C4-2B (cell line): ENCODE measurements around the gene PBLD.

ENCODE experiments used
- H3K27ac ChIP-seq: fragments of 450-650 bp; 2 replicates; pipeline ENCODE4 v1.5.1; 2017
- ZFX ChIP-seq: fragments of 450-650 bp; IDR thresholded peaks from 2 replicates; pipeline ENCODE4 v1.6.1; 2017
- TF ChIP-seq, protein P1 (sequence below): fragments of 450-650 bp; conservative IDR thresholded peaks from 2 replicates; pipeline ENCODE4 v1.5.1; 2017; ENCODE audit warnings: mild to moderate bottlenecking

Gene PBLD

DNA sequence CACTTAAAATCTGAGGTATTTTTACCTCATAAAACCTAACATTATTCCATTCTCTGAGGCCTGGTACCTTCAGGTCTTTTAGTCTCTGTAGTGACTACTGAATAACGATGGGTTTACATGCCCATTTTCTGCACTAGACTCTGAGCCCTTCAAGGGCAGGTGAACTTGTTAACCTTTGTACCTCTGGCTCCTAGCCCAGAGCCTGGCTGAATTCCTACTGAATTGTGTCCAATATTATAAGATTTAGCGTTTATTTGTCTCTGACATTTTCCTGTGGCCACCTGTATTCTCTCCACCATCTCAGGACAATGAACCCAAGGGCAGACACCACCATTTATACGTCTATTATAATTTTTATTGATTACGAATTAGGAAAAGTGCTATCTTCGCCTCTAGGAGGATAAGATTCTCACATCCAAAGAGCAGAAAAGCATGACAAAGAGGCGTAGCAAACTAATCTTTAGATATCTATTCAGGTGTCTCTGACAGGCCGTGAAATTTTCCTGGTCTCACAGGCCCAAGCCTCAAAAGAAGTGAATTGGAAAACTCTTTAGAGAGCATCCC, 28.8 kb downstream of the PBLD start:
- H3K27ac ChIP-seq: no peak overlapping the region
- no peak for TF ChIP-seq ZFX
- TF ChIP-seq, protein P1, sequence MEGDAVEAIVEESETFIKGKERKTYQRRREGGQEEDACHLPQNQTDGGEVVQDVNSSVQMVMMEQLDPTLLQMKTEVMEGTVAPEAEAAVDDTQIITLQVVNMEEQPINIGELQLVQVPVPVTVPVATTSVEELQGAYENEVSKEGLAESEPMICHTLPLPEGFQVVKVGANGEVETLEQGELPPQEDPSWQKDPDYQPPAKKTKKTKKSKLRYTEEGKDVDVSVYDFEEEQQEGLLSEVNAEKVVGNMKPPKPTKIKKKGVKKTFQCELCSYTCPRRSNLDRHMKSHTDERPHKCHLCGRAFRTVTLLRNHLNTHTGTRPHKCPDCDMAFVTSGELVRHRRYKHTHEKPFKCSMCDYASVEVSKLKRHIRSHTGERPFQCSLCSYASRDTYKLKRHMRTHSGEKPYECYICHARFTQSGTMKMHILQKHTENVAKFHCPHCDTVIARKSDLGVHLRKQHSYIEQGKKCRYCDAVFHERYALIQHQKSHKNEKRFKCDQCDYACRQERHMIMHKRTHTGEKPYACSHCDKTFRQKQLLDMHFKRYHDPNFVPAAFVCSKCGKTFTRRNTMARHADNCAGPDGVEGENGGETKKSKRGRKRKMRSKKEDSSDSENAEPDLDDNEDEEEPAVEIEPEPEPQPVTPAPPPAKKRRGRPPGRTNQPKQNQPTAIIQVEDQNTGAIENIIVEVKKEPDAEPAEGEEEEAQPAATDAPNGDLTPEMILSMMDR: no peak

DNA sequence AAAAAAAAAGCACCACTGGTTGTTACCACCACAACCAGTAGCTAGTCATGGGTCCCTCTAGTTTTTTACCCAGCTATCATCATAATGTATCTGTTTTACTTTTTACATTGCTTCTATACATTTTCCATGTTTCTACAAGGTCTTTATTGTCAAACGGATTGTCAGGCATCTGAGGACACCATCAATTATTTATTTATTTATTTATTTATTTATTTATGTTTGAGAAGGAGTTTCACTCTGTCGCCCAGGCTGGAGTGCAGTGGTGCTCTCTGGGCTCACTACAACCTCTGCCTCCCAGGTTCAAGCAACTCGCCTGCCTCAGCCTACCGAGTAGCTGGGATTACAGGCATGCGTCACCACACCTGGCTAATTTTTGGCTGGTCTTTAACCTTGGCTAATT, 29.9 kb downstream of the PBLD start:
- no peak overlapping the region for H3K27ac ChIP-seq
- TF ChIP-seq ZFX: no peak
- TF ChIP-seq, protein P1: no peak

- TF ChIP-seq ZFX: no peak
- TF ChIP-seq, protein P1: peak; percentile 57
- no peak overlapping the region for H3K27ac ChIP-seq
Observed at GRCh38 chr10:68302503-68302823, 30.3 kb downstream of the PBLD start.

GRCh38 chr10:68301790-68302502, 30.8 kb downstream of the PBLD start:
- TF ChIP-seq, protein P1: peak; percentile 80
- no peak for TF ChIP-seq ZFX
- H3K27ac ChIP-seq: no peak overlapping the region

DNA sequence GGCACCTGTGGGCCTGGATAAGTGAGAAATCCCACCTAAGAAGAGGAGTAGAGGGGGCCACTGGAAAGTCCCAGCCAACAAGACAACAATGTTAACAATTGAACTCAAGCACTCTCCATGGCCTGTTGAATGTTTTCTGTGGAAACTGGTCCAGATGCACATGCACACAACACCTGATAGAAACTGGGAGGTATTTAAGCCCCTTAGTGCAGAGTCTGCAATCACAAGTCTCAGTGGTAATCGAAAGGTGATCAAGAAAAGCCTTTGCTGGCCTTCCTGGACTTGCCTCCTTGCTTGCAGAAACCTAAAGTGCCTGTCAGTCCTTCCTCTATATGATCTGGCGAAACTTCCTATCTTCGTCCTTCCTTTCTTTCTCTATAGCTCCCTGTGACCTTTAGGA, 31.4 kb downstream of the PBLD start:
- H3K27ac ChIP-seq: no peak overlapping the region
- no peak for TF ChIP-seq ZFX
- TF ChIP-seq, protein P1: no peak

DNA sequence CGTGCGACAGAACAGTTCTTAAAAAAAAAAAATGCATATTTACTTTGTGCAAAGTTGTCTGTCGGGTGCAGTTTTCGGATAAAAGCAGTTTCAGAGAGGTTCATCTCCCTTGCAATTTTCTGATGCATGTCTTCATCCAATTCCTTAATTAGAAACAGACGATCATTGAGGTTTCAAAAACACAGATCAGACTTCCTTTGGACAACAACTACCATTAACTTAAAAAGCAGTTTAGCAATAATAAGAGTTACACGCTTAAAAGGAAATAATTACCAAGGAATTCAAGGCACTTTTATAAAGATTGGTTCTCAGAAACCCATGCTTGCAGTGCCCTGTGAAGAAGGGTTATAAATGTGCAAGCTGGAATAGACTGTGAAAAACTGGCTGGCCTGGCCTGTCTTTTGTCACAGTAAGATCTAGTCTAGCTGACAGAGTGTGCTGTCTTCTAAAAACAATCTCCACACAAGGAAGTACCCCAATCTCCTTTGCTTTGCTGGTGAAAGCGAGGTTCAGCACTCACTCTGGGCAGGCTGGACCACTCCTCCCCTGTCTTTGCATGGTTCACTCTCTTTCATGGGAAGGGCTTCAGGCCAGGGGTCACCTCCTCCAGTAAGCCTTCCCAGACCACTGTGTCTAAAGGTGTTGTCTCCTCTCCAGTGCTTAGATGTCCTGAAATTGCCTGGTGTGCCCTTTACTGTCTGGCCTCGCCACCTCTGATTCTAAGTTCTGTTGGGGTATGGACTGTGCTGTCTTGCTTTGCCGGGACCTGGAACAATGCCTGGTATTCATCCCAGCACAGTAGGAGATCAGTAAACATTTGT, 35.7 kb downstream of the PBLD start:
- H3K27ac ChIP-seq: no peak overlapping the region
- TF ChIP-seq ZFX: no peak
- TF ChIP-seq, protein P1: no peak

- TF ChIP-seq, protein P1: no peak
- TF ChIP-seq ZFX: no peak
- H3K27ac ChIP-seq: no peak overlapping the region
Observed at GRCh38 chr10:68290736-68291135, 42.0 kb downstream of the PBLD start.
